Stimulated activated CD8-positive, alpha-beta memory T cell treated with anti-CD3 and anti-CD28 coated beads, Interleukin-2, amount 100 ng/mL, for 1 hour (primary cell): ENCODE measurements around the gene RASD1.

Source experiments
- DNase-seq, 2 donors: peaks; one replicate each; pipeline ENCODE4 v3.0.0-alpha.2; 2020; ENCODE audit warnings: low read depth in 2 of 2

RASD1 gene

GRCh38 chr17:17496189-17497064 lies at the start of gene RASD1:
Gene RASD1, minus strand, starts transcription at chr17:17496395. Its CDS starts 214 bp downstream, at chr17:17496181.
- peak; percentile 57 to 64 for DNase-seq

GRCh38 chr17:17545984-17546383 lies 49.8 kb upstream of the RASD1 start:
- DNase-seq = no peak

- DNase-seq = no peak
These were observed 49.0 kb upstream of the RASD1 start for GRCh38 chr17:17545031-17545820.

- no peak for DNase-seq
These were observed 46.9 kb upstream of the RASD1 start for GRCh38 chr17:17542906-17543635.

- no peak for DNase-seq
These were observed 45.4 kb upstream of the RASD1 start for GRCh38 chr17:17541640-17542001.

- DNase-seq = no peak
These were observed 44.9 kb upstream of the RASD1 start for GRCh38 chr17:17540935-17541639.

- DNase-seq = no peak
These were observed 44.2 kb upstream of the RASD1 start for GRCh38 chr17:17540278-17540906.

- DNase-seq = no peak
These were observed 43.4 kb upstream of the RASD1 start for GRCh38 chr17:17539591-17539990.

- no peak for DNase-seq
These were observed 42.5 kb upstream of the RASD1 start for GRCh38 chr17:17538417-17539391.

GRCh38 chr17:17537311-17538099 lies 41.3 kb upstream of the RASD1 start:
- DNase-seq = no peak

- no peak for DNase-seq
These were observed 40.5 kb upstream of the RASD1 start for GRCh38 chr17:17536702-17537101.

- no peak for DNase-seq
These were observed 39.8 kb upstream of the RASD1 start for GRCh38 chr17:17535957-17536356.

- no peak for DNase-seq
These were observed 37.8 kb upstream of the RASD1 start for GRCh38 chr17:17533901-17534441.

GRCh38 chr17:17532991-17533390 lies 36.8 kb upstream of the RASD1 start:
- DNase-seq = no peak

- no peak for DNase-seq
These were observed 35.0 kb upstream of the RASD1 start for GRCh38 chr17:17531156-17531555.

GRCh38 chr17:17528696-17529652 lies 32.8 kb upstream of the RASD1 start:
- no peak for DNase-seq

GRCh38 chr17:17527956-17528500 lies 31.8 kb upstream of the RASD1 start:
- no peak for DNase-seq
